Raji (cell line): ENCODE results near the gene KHDRBS2.

Experiments used
- POLR2A ChIP-seq: IDR thresholded peaks from 2 replicates; pipeline ENCODE4 v1.6.1; 2011; ENCODE audit warnings: low read depth, low read length, control low read depth; ENCODE audit not compliant: insufficient read depth

Gene KHDRBS2

DNA sequence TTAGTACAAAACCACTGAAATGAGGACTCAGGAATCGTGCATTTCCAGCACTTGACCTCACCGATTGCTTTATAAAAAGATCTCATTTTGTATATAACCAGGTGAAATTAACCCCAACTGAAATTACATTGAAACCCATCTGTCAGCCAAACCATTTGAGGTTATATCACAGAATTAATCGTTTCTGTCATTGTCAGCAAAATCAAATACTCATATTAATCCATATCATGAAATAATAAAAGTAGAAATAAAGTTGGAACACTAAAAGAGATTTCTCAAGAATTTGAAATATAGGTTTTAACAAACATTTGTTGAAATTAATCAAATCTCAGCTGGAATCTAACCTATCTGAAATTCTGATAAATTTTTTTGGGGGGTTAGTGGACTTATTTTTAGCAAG lies 23.7 kb downstream of the KHDRBS2 start:
- no peak for TF ChIP-seq POLR2A

DNA sequence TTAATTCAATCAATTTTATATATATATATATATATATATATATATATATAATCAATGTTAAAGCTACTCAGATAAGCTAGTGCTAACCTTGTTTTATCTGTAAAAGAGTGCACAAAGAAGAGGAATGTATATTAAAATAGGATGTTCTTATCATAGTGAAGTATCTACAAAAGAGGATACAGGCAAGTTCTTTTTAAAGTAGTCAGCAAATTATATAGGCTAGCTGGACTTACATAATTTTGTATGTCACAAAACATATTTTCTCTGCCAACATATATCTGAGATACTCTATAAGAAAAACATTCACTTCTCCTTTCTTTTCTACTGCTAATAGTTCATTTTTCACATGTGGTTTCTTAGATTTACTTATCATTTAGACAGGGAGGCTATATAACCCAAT lies 39.9 kb downstream of the KHDRBS2 start:
- no peak for TF ChIP-seq POLR2A

DNA sequence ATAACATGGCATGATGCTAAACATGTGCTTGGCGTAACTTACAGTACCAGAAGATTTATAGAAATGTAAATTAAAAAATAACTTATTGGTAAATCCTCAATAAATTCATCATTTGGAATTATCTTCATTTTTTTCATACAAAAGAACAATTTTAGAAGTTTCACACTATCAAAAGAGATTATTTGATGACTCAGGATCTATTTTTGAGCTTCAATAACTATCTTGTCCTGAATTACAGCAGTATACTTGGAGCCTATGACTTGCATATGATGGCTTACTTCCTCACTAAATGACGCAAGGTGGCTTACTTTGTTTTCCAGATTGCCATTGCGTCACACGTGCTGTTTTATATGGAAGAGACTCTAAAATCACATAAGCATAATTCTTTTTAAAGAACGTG lies 49.2 kb downstream of the KHDRBS2 start:
- no peak for TF ChIP-seq POLR2A

DNA sequence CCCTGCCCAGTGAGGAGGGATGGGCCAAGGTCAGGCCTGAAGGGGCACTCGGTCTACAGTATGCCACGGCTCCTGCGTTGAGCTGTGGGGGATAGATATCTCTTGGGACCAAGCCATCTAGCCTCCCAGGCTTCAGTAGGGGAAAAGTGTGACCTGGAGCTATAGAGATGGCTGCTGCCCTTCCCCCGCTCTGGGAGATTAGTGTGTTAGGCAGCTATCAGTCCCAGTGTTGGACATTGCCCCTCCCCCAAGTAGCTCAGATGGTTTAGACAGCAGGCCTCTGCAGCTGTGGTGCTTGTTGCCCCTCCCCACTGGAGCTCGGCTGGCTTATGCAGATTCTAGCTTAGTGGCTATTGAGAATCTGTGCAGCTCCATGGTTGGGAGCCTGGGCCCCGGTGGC lies 56.8 kb downstream of the KHDRBS2 start:
- no peak for TF ChIP-seq POLR2A

DNA sequence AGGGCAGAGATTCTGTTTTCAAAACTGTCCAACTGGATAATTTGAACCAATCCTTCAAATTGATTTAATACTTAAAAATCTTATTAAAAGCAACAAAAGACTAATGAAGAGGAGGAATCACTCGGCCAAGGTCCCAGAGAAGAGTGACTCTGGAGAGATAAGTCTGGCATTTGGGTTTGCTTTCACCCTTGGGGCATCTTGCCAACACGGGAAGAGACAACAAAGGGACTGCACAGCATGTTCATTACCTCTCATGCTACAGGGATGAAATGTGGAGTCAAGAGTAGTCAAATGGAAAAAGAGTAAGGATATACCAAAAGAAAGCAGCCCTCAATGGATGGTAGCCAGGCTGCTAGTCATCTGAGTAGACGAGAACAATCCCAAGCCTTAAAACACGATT lies 68.2 kb downstream of the KHDRBS2 start:
- TF ChIP-seq POLR2A: no peak

DNA sequence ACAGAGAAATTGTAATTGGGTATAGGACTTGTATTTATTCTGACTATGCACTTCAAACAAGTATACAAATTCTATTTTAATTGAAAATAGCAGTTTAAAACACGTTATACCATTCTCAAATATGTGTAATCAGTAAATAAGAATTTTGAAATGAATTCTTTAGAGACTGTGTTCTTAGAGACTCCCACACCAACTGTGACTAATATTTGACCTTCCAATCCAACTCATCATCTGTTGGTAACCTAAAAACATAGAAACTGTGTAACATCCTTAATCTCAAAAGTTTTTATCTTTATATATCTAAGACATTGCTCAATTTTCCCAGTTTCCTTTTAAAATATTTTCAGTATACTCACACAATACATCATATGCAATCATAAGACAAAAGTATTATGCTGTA lies 83.9 kb downstream of the KHDRBS2 start:
- no peak for TF ChIP-seq POLR2A

DNA sequence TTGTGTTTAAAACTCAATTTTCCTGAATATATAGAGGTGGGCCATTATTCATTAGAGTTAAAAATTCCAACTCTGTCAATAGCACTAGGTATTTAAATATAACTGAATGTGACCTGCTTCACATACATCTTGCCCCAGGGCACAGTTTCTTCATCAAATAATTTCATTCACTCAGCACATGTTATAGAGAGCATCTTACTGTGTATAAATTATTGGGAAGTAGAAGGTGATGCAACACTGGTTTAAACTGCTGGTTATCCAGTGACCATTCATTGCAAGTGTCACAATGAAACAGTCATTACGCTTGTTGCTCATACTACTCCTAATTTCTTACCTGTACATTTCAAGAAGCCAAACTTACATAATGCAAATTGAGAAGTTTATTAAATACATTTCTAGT lies 93.4 kb downstream of the KHDRBS2 start:
- no peak for TF ChIP-seq POLR2A

DNA sequence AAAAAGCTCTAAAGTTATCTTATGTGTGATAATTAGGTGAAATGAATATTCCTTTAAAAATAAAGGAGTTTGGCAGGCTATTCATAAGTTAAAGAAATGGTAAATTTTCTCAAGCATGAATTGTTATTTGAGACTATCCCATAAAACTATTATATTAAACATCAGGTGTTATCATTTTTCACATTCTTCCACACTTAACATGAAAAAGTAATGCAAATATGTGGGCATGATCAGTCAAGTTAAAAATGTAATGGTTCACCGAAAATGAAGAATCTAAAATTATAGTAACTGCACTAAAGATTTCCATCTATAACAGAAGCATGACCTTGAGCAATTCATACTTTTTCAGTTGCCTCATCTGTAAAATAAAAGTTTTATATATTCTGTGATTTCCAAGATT lies 110.8 kb downstream of the KHDRBS2 start:
- no peak for TF ChIP-seq POLR2A

DNA sequence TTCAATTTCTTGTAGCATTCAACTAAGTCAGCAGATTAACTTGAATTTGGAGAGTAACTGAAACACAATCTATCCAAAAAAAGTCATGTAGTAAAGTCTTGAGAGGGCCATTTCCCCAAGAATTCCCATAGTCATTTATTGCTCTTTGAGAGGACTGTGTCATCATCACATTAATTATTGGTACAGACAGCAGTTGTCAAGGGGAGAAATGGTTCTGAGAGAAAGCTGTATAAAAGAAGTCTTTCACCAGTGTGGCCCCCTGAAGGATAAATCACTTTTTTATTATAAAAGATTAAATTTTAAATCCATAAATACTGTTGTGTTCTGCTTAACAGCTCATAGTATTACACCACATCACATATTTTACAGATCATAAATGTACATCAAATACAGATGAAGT lies 111.5 kb downstream of the KHDRBS2 start:
- TF ChIP-seq POLR2A: no peak

DNA sequence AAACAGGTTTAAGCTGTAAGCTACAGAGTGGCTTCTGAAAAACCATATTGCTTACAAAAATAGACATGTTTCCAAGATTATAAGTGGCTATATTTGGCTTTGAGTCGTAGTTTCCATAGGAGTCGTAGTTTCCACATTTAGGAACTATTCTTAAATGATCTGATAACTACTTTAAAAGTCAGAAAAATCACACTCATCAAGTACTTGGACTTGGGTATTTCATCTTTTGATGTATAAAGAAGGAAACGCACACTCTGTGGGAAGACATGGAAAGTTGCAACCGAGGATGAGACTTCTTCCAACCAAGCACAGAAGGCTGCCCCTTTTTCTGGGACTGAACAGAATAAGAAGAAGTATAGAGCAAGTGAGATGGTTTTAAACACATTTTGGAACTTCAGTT lies 118.3 kb downstream of the KHDRBS2 start:
- TF ChIP-seq POLR2A: no peak

DNA sequence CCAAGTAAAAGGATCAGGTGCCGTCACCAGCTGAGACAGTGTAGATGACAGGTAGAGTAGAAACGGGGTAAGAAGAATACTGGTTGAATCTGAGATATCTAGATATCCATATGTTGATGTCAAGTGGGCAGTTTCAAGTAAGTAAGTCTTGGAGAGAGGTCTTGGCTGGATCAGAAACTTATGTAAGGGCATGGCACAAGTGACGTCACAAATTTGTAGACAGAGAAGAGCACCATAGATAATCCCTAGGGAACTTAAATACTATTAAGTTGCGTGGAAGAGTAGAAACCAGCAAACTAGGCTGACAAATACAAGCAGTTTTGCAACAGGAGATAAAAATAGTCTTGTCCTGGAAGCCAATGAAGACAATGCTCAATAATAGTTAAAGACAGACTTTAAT lies 123.2 kb downstream of the KHDRBS2 start:
- TF ChIP-seq POLR2A: no peak

DNA sequence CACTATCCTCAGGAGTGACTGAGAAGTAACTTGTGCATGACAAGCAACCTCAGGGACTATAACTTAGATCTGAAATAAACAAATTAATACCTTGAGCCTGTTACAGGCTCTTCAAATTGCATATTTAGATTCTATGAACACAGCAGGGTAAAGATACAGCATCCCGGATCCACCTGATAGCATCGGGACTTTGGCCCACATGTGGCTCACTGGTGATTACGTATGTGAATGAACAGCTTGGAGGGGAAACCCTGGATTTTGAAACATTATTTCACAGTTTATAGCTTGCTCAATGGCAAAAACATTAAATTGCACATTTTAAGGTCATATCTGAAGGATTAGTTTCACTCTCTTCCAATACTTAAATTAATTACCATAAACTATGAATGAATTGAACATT lies 133.2 kb downstream of the KHDRBS2 start:
- no peak for TF ChIP-seq POLR2A

DNA sequence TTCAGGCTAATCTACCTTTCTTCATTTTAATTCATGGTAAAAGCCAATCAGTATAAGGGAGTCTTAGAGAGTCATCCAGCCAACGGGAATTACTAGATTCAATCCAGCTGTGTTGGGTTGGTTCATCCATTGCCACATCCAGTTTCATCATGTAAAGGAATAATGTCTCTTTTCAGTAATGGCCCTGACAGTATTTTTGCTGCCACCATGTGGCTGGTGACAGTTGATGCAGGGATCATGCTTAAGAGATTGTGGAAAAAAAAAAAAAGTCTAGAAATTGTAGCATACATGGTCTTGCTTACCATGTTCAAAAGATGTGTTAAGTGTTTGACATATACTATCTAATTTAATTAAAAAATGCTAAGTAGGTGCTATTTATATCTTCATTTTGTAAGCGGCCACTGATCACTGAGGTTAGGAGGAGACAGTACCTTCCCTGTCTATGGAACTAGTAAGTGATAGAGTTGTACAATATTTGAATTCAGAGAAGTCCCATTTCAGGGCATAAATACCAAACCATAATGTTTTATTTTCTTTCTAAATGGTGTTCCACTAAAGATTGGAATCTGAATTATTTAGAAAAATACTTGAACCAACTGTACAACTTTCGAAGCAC lies 135.9 kb downstream of the KHDRBS2 start:
- no peak for TF ChIP-seq POLR2A

DNA sequence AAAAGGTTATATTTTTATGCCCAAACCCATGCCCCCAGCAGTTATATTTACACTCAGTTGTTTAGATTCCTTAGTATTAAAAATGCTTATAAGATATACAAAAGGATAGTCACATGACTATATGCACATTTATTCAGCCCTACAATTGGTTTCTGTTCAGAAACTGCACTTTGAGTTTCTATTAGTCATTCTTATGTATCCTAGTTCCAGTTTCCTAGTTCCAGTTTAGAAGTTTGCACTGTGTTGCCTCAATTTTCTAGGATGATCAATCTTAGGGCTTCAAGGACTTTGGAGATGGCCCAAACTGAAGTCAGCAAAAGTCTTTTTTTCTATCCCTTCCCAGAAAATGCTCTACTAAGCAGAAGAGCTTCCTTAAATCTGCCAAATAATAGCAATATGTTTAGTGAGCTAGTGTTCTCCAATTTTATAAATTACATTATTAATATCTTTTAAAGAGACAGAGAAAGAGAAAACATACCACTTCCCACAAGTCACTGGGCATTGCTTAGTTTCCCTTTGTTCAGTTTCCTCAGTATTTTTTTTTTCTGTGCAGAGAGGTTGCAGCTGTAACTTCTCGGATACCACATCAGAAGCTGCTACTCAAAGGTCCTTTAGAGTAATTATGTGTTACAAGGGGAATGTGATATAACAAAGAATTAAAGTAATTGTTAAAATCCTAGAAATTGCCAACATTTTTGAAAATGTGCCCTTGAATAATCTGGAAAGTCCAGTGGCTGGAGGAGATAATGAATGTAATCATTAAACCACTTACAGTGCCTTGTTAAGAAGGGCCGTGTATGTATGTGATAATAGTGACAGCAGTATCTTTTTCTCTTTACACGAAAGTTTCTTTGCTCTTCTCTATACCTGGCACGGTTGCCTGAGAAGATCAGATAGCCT lies 138.8 kb downstream of the KHDRBS2 start:
- no peak for TF ChIP-seq POLR2A

DNA sequence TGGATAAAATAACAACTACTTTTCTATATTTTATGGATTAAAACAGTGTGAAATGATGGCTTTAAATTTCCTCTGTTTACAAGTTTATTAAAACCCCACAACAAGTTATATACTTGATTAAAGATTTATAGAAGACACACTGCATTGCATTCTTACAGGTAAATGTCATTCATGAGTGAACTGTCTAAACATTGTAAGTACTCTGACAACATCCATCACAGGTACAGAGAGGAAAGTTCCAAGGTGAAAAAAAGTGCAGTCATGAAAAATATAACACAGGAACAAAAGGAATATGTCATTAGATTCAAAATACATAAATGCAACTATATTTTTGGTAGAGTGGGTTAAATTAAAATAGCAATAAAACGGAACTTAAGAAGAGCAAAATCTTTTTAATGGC lies 156.9 kb downstream of the KHDRBS2 start:
- TF ChIP-seq POLR2A: no peak

DNA sequence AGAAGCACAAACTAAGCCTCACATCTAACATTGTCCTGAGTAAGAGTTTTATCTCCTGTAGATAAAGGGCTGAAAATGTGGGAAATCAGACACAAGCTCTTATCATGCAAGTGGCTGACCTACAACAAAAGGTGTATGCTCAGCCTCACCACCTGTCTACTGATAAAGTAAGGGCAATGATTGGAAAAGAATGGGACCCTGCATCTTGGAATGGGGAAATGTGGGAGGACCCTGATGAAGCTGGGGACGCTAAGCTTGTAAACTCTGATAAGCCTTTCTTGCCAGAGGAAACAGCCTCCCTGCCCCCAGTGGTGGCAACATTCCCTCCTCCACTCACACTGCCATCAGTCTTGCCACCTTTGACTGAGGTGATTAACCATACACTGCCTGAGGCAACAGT lies 166.6 kb downstream of the KHDRBS2 start:
- no peak for TF ChIP-seq POLR2A
